ENCODE results near the gene ABCF2.

- TF ChIP-seq CTCF (conservative IDR thresholded peaks at IDR 0.05; ENCODE audit: low read depth, low read length) (no peak), EZH2 (IDR thresholded peaks at IDR 0.05; ENCODE audit: borderline replicate concordance, low read depth, low read length, poor library complexity, severe bottlenecking) (no peak)
These were observed 24.9 kb upstream of the ABCF2 start for GRCh38 chr7:151251689-151252560.

Measured in A673 (cell line).